ENCODE data around the gene ANLN.

DNA sequence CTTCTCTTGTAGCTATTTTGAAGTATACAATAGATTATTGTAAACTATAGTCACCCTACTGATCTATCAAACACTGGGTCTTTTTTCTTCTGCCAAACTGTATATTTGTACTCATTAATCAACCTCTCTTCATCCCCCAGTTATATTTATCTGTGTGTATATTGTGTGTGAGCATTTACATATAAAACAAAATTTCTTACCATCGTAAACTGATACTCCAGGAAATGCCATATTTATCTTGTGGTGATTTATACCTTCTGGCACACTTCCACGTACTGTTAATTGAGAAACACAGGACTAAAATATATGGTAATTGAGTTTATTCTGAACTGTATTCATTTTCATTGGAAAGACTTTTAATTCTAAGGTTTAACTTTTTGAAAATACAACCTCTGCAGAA, 18.9 kb downstream of the ANLN start:
- TF ChIP-seq ARNT (IDR thresholded peaks at IDR 0.05): no peak
- TF ChIP-seq CTBP1 (IDR thresholded peaks at IDR 0.05; ENCODE audit: borderline replicate concordance): no peak
- no peak for TF ChIP-seq ELF4 (IDR thresholded peaks at IDR 0.05)
- TF ChIP-seq FOXK2 (IDR thresholded peaks at IDR 0.05): no peak
- TF ChIP-seq FOXM1 (IDR thresholded peaks at IDR 0.05; ENCODE audit: borderline replicate concordance): no peak
- no peak for TF ChIP-seq L3MBTL2 (conservative IDR thresholded peaks at IDR 0.05)
- TF ChIP-seq LEF1 (IDR thresholded peaks at IDR 0.05; ENCODE audit: borderline replicate concordance): no peak
- no peak for TF ChIP-seq SP1 (IDR thresholded peaks at IDR 0.05)
- TF ChIP-seq FOXA1 (IDR thresholded peaks at IDR 0.05): no peak
- TF ChIP-seq SUZ12 (IDR thresholded peaks at IDR 0.05): no peak
- no peak for TF ChIP-seq TARDBP (IDR thresholded peaks at IDR 0.05)
- TF ChIP-seq ZNF384 (IDR thresholded peaks at IDR 0.05): no peak
- no peak for TF ChIP-seq BHLHE40 (IDR thresholded peaks at IDR 0.05; ENCODE audit: borderline replicate concordance)

All from HEK293T (cell line).